K562 (cell line): ENCODE results near the gene PSMD1. TPM values are rescaled to one million over a fixed set of nuclear protein-coding genes. Genes with fewer than 3 reads are reported as not detected.

ENCODE experiments used
- CAMTA2 ChIP-seq: fragments of 250-450 bp; sonication (Bioruptor Pico); conservative IDR thresholded peaks from 2 replicates; pipeline ENCODE4 v1.5.1; 2022
- CBX5 ChIP-seq: IDR thresholded peaks from 2 replicates; pipeline ENCODE4 v1.6.1; 2014; ENCODE audit warnings: low read depth, borderline replicate concordance
- EP300 ChIP-seq: IDR thresholded peaks from 2 replicates; pipeline ENCODE4 v1.6.1; 2012; ENCODE audit warnings: low read length, improper control_type of control experiment
- MTA3 ChIP-seq: fragments of 450-650 bp; formaldehyde crosslinking; IDR thresholded peaks from 2 replicates; pipeline ENCODE4 v1.6.1; 2017; ENCODE audit warnings: mild to moderate bottlenecking, borderline replicate concordance
- NCOR1 ChIP-seq: fragments of 450-650 bp; IDR thresholded peaks from 2 replicates; pipeline ENCODE4 v1.6.1; 2016; ENCODE audit warnings: mild to moderate bottlenecking, moderate library complexity
- SIN3A ChIP-seq, 2 experiments: fragments of 150-350 bp in 1 of 2; IDR thresholded peaks; 2 replicates each; pipeline ENCODE4 v1.6.1; 2011 to 2016; ENCODE audit warnings: borderline replicate concordance in 2 of 2, low read depth in 2 of 2, low read length in 2 of 2, mild to moderate bottlenecking in 2 of 2, moderate library complexity in 2 of 2; ENCODE audit not compliant: control insufficient read depth in 1 of 2
- SOX6 ChIP-seq: fragments of 450-650 bp; IDR thresholded peaks from 2 replicates; pipeline ENCODE4 v1.6.1; 2014; ENCODE audit warnings: mild to moderate bottlenecking
- ZC3H4 ChIP-seq: sonication (generic); formaldehyde crosslinking; IDR thresholded peaks from 2 replicates; pipeline ENCODE4 v1.9.0; 2021; ENCODE audit warnings: missing genetic modification reagents, borderline replicate concordance
- ZKSCAN1 ChIP-seq: fragments of 150-350 bp; IDR thresholded peaks from 2 replicates; pipeline ENCODE4 v1.6.1; 2016; ENCODE audit warnings: low read depth, low read length
- ZNF143 ChIP-seq: sonication (generic); formaldehyde crosslinking; IDR thresholded peaks from 2 replicates; pipeline ENCODE4 v1.9.0; 2022; ENCODE audit warnings: mild to moderate bottlenecking, missing genetic modification reagents
- polyA plus RNA-seq, 8 experiments: library from polyadenylated mRNA; depleted of rRNA in 4 of 8; stranded (reverse) in 5 of 8; unstranded in 3 of 8; fragments of >200 nt; fragmentation: Nextera tagmentation in 2 of 8; fragmentation: Illumina TruSeq in 1 of 8; extraction: Ambion mirVana in 2 of 8; extraction: Trizol in 1 of 8; gene quantifications; 2 replicates each; pipeline versions ENCODE4 v1.2.1 to v1.2.3, GENCODE V29; 2011 to 2014; ENCODE audit warnings: inconsistent platforms in 1 of 8, missing spikeins in 1 of 8
- total RNA-seq, 7 experiments: library from RNA; depleted of rRNA in 6 of 7; stranded (reverse); fragments of >200 nt in 6 of 7; fragmentation: Illumina TruSeq in 2 of 7; extraction: Trizol in 2 of 7; gene quantifications; 2 replicates each; pipeline versions ENCODE4 v1.2.1 to v1.2.3, GENCODE V29; 2011 to 2021; ENCODE audit warnings: low replicate concordance in 1 of 7
- TF ChIP-seq, protein P1 (sequence below): fragments of 450-650 bp; IDR thresholded peaks from 2 replicates; pipeline ENCODE4 v1.6.1; 2016; ENCODE audit warnings: low read depth
- TF ChIP-seq, protein P2 (sequence below), 2 experiments: IDR thresholded peaks; 2 replicates each; pipeline ENCODE4 v1.6.1; 2012; ENCODE audit warnings: improper control_type of control experiment in 2 of 2, low read depth in 2 of 2, low read length in 2 of 2, borderline replicate concordance in 1 of 2

The PSMD1 gene
- total and polyA plus RNA-seq, 9 of the 15 experiments (the other 6 are each of a cell fraction or from before 2014, with no cell fraction given) = 100 to 257 (median 147) TPM

DNA sequence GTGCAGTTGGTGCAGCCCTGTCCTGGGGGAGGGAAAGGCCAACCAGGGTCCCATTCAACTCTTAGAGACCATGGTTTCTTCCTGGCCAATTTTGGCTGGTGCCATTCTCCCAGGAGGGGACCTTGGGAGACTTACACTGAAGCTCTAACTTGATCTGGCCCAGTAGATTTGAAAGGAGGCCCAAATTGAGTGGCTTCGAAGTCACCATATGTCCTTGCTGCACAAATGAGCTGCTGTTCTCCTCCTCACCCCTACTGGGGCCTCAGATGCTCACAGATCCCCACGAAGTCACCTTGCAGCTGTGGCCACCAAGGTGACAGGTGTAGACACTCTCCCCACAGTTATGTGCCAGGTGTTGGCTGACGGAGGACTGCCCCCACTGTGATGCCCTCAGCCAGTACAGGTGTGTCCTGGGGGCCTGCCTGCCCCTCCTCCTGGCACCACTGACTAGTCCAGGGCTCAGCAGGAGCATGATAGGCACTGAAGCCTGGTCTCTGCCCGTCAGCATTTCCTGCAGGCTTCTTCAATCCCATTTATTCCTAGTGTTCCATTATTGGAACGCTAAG lies 24.0 kb upstream of the PSMD1 start (continued):
- TF ChIP-seq, protein P1, sequence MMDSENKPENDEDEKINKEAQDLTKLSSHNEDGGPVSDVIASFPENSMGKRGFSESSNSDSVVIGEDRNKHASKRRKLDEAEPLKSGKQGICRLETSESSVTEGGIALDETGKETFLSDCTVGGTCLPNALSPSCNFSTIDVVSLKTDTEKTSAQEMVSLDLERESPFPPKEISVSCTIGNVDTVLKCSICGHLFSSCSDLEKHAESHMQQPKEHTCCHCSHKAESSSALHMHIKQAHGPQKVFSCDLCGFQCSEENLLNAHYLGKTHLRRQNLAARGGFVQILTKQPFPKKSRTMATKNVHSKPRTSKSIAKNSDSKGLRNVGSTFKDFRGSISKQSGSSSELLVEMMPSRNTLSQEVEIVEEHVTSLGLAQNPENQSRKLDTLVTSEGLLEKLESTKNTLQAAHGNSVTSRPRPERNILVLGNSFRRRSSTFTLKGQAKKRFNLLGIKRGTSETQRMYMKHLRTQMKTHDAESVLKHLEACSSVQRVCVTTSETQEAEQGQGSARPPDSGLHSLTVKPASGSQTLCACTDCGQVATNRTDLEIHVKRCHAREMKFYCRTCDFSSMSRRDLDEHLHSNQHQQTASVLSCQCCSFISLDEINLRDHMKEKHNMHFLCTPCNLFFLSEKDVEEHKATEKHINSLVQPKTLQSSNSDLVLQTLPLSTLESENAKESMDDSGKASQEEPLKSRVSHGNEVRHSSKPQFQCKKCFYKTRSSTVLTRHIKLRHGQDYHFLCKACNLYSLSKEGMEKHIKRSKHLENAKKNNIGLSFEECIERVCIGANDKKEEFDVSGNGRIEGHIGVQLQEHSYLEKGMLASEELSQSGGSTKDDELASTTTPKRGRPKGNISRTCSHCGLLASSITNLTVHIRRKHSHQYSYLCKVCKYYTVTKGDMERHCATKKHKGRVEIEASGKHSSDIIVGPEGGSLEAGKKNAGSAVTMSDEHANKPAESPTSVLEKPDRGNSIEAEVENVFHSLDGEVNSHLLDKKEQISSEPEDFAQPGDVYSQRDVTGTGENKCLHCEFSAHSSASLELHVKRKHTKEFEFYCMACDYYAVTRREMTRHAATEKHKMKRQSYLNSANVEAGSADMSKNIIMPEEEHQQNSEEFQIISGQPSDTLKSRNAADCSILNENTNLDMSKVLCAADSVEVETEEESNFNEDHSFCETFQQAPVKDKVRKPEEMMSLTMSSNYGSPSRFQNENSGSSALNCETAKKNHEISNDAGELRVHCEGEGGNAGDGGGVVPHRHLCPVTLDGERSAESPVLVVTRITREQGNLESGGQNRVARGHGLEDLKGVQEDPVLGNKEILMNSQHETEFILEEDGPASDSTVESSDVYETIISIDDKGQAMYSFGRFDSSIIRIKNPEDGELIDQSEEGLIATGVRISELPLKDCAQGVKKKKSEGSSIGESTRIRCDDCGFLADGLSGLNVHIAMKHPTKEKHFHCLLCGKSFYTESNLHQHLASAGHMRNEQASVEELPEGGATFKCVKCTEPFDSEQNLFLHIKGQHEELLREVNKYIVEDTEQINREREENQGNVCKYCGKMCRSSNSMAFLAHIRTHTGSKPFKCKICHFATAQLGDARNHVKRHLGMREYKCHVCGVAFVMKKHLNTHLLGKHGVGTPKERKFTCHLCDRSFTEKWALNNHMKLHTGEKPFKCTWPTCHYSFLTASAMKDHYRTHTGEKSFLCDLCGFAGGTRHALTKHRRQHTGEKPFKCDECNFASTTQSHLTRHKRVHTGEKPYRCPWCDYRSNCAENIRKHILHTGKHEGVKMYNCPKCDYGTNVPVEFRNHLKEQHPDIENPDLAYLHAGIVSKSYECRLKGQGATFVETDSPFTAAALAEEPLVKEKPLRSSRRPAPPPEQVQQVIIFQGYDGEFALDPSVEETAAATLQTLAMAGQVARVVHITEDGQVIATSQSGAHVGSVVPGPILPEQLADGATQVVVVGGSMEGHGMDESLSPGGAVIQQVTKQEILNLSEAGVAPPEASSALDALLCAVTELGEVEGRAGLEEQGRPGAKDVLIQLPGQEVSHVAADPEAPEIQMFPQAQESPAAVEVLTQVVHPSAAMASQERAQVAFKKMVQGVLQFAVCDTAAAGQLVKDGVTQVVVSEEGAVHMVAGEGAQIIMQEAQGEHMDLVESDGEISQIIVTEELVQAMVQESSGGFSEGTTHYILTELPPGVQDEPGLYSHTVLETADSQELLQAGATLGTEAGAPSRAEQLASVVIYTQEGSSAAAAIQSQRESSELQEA = no peak
- no peak for TF ChIP-seq SIN3A (IDR thresholded peaks at IDR 0.05; ENCODE audit: borderline replicate concordance in 2 of 2, control insufficient read depth in 1 of 2, low read depth in 2 of 2, low read length in 2 of 2)
- no peak for TF ChIP-seq ZC3H4 (CRISPR knock-in tag)
- TF ChIP-seq MTA3 = no peak
- TF ChIP-seq ZNF143 (CRISPR knock-in tag) = no peak
- TF ChIP-seq CBX5 = no peak
- TF ChIP-seq NCOR1 = no peak
- TF ChIP-seq EP300 = no peak
- TF ChIP-seq SOX6 = no peak
- TF ChIP-seq CAMTA2 (CRISPR knock-in tag) = no peak
- TF ChIP-seq ZKSCAN1 = no peak
- TF ChIP-seq, protein P2, sequence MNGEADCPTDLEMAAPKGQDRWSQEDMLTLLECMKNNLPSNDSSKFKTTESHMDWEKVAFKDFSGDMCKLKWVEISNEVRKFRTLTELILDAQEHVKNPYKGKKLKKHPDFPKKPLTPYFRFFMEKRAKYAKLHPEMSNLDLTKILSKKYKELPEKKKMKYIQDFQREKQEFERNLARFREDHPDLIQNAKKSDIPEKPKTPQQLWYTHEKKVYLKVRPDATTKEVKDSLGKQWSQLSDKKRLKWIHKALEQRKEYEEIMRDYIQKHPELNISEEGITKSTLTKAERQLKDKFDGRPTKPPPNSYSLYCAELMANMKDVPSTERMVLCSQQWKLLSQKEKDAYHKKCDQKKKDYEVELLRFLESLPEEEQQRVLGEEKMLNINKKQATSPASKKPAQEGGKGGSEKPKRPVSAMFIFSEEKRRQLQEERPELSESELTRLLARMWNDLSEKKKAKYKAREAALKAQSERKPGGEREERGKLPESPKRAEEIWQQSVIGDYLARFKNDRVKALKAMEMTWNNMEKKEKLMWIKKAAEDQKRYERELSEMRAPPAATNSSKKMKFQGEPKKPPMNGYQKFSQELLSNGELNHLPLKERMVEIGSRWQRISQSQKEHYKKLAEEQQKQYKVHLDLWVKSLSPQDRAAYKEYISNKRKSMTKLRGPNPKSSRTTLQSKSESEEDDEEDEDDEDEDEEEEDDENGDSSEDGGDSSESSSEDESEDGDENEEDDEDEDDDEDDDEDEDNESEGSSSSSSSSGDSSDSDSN (IDR thresholded peaks at IDR 0.05; ENCODE audit: borderline replicate concordance in 1 of 2, low read depth in 2 of 2, low read length in 2 of 2) = no peak
